GM12892 (cell line): Measurements from ENCODE around the gene AACS.

Experiments used
- DNase-seq: peaks from one replicate; pipeline ENCODE4 v3.0.0; 2011; ENCODE audit not compliant: insufficient read length
- FAIRE-seq: peaks from 2 replicates; lab custom pipeline; 2011; peaks lifted over from hg19 to GRCh38; lab: Jason Lieb, UNC
- POLR2A ChIP-seq: IDR thresholded peaks from 2 replicates; pipeline ENCODE4 v1.6.1; 2011; ENCODE audit warnings: low read depth, low read length, control low read depth
- POLR2AphosphoS5 ChIP-seq: IDR thresholded peaks from 2 replicates; pipeline ENCODE4 v1.6.1; 2011; ENCODE audit warnings: low read depth, low read length, control low read depth
- TAF1 ChIP-seq: IDR thresholded peaks from 2 replicates; pipeline ENCODE4 v1.6.1; 2011; ENCODE audit warnings: low read depth, mild to moderate bottlenecking, control low read depth, low read length, borderline replicate concordance

The AACS gene

DNA sequence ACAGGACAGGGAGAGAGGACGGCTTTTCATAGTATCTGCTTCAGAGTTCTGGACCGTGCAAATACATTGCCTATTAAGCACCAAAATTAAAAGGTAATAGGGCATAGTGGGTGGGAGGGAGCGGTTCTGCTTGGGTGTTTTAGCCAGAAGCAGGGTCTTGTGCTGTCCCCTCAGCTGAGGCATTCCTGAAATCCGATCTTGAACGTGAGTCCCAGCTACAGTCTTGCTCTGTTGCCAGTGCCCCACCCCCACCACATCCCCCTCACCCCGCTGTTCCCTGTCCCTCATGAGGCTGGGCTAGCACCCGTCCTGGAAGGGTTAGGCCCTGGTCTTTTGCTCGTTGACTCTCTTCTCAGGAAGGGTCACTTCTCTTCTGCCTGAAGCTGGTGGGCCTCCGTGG is 48.6 kb downstream of the AACS start:
- no peak for FAIRE-seq
- no peak for DNase-seq

DNA sequence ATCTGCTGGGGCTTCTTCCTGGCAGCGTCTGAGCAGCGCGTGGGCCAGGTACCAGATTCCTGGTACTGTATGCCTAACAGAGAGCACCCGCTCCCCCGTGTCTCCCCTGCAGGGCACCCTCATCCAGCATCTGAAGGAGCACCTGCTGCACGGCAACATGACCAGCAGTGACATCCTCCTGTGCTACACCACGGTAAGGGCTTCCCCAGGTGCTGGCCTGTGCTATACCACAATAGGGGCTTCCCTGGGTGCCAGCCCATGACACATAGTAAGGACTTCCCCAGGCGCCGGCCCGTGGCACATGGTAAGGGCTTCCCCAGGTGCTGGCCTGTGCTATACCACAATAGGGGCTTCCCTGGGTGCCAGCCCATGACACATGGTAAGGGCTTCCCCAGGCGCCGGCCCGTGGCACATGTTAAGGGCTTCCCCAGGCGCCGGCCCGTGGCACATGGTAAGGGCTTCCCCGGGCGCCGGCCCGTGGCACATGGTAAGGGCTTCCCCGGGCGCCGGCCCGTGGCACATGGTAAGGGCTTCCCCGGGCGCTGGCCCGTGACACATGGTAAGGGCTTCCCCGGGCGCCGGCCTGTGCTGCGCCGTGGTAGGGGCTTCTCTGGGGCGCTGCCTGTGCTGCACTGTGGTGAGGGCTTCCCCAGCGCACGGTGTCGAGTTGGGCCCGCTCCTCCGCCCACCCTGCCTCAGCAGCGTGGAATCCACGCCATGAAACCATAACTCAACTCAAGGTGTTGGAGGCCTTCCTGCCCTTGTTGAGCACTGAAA is 49.3 kb downstream of the AACS start:
- TF ChIP-seq TAF1 (no peak), POLR2AphosphoS5 (no peak), POLR2A (no peak)
- FAIRE-seq (no peak), DNase-seq (no peak)

More for the DNA sequence above, 48.6 kb downstream of the AACS start:
- TF ChIP-seq POLR2A (no peak), POLR2AphosphoS5 (no peak), TAF1 (no peak)

DNA sequence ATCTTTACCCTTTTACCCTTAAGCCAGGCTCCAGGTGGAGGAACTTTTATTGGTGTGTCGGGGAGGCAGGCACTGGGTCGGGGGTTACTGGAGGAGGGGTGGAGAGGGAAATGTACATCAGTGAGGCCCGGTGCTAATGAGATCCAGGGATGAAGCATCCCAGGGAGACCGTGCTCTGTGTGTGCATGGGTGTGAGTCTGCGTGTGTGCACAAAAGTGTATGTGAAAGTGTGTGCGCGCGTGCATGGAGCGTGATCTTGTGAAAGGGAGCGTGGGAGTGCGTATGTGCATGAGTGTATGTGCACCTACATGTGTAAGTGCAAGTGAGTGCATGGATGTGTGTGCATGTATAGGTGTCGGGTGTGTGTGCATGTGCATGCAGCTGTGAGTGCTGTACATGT is 55.3 kb downstream of the AACS start:
- no peak for FAIRE-seq
- TF ChIP-seq TAF1 (no peak), POLR2AphosphoS5 (no peak), POLR2A (no peak)
- no peak for DNase-seq

- DNase-seq: no peak
- FAIRE-seq: no peak
- TF ChIP-seq POLR2AphosphoS5 (no peak), POLR2A (no peak), TAF1 (no peak)
These were observed 55.9 kb downstream of the AACS start for GRCh38 chr12:125121106-125121505.

DNA sequence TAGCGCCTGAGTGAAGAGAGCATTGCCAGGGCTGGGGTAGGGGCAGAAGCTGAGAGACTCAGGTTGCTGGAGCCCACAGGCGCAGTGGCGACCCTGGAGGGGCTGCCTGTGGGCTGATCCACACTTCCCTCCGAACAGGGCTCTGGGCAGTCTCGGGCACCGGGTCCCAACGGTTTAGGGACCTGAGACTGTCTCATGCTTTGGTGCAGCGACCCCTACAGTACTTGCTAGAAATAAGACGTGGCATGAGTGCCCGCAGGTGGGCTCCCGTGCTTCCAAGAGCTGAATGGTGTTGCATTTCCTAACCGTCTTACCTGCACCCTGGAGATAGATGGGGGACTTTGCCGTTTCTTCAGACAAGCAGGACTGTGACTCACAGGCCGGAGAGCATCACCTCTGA is 57.4 kb downstream of the AACS start:
- TF ChIP-seq POLR2A (no peak), TAF1 (no peak), POLR2AphosphoS5 (no peak)
- FAIRE-seq: no peak
- DNase-seq: no peak

DNA sequence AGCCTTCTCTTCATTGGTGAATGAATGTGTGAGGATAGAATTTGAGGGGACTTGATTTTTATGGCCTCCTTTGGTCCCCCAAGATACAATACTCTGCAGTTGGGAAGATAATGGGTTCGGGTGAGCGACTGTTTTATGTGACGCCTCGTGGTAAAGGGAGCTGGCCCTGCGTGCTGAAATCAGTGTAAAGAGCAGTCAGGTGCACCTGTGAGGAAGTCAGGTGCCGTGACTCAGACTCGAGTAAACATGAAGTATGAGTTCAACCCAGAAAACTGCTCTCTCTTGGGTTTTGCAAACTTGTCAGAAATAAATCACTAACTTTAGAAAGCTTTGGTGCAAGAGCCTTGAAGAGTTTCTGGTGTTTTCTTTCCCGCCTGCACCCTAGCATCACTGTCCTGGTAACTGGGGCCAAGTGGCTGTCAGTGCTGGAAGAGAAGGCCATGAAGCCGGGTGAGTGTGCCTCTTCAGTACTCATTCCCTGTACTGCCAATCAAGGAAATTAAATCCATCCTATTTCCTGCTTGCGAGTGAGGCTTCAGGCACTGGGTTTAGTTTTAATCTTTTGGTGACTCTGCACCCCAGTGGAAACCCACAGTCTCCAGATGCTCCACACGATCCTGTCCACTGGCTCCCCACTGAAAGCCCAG is 59.2 kb downstream of the AACS start:
- DNase-seq (no peak), FAIRE-seq (no peak)
- TF ChIP-seq POLR2A (no peak), POLR2AphosphoS5 (no peak), TAF1 (no peak)

DNA sequence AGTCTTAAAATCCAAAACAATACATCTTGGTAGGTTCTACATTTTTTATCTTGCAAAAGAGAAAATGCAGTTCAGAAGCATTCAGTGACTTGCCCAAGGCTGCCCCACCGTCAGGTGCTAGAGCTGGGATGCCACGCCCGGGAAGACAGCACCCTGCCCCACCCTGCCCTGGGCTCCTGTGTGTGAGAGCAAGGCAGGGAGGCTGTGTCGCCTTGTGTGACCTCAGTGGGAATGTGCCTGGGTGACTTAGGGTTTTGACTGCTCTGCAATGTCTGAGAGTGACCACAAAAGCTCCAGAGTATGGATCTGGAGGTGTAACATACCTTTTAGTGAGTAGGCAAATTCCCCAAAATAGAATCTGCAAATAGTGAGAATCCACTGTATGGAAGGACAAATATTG is 60.0 kb downstream of the AACS start:
- DNase-seq (no peak), FAIRE-seq (no peak)
- no peak for TF ChIP-seq POLR2A
- TF ChIP-seq POLR2AphosphoS5: no peak
- no peak for TF ChIP-seq TAF1

- FAIRE-seq (no peak), DNase-seq (no peak)
- TF ChIP-seq POLR2A: no peak
- no peak for TF ChIP-seq POLR2AphosphoS5
- no peak for TF ChIP-seq TAF1
These were observed 63.4 kb downstream of the AACS start for GRCh38 chr12:125128439-125129178.

DNA sequence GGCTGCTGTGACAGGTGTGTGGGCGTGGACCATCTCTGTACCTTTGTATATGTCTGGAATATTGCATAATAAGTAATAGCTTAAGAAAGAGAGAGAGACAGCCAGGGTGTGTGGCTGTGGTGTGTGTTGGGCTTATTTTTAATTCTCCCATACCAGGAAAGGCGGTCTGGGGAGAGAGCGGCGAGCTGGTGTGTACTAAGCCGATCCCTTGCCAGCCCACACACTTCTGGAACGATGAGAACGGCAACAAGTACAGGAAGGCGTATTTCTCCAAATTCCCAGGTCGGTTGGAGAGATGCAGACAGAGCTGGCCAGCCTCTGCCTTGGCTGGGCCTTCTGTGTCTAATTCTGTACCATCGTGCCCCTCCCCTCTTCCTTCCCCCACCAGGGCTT is 63.9 kb downstream of the AACS start:
- TF ChIP-seq TAF1 (no peak), POLR2A (no peak), POLR2AphosphoS5 (no peak)
- FAIRE-seq: no peak
- DNase-seq: no peak

DNA sequence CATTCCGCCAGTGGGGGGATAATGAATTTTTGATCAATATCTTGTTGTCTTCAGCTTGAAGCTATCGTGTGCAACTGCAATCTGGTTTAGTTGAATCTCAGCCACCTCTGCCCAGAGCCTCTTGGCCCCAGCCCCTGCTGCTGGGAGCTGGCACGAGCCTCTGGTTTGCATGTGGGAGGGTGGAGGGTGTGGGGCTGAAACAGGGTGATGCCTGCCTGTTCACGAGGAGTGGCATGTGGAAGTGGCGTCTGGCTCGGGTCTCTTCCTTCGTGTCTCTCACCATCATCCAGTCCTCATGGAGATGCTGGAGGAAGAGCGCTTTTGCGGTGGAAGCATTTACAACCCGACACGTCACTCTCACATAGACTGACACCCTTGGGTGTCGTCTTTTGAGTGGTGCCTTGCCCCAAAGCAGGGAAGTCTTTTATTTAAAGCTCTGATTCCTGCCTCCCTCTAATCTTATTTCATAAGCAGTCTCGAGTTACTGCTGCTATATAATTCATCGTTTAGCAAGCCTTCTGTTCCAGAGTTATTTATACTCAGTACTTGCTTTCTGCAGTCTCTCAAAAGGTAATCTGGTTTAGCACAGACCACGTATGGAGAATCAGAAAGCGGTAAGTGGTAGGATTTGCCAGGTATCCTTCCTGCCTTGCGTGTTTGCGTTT is 64.5 kb downstream of the AACS start:
- TF ChIP-seq POLR2AphosphoS5 (no peak), TAF1 (no peak), POLR2A (no peak)
- no peak for FAIRE-seq
- no peak for DNase-seq

DNA sequence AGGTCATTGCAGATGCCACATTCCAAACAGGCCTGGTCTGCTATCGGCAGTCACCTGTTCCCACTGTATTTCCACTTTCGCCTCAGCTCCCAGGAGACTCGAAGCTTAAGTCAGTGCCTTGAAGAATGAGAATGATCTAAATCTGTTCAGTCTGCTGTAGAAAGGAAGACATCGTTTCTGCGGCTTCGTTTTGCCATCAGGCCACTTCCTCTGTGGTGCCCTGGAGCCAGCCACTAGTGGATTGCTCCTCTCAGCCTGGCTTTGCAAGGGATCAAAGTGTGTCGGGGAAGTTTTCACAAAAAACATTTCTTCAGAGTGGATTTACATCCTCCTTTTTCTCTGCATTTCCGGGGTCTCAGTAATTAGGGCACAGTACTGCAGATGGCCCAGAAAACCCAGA is 66.7 kb downstream of the AACS start:
- FAIRE-seq (no peak), DNase-seq (no peak)
- no peak for TF ChIP-seq POLR2AphosphoS5
- no peak for TF ChIP-seq POLR2A
- TF ChIP-seq TAF1: no peak
